GM12892 (cell line): ENCODE results near the gene NRXN2.

ENCODE experiments used
- POLR2A ChIP-seq: IDR thresholded peaks from 2 replicates; pipeline ENCODE4 v1.6.1; 2011; ENCODE audit warnings: low read depth, low read length, control low read depth
- POLR2AphosphoS5 ChIP-seq: IDR thresholded peaks from 2 replicates; pipeline ENCODE4 v1.6.1; 2011; ENCODE audit warnings: low read depth, low read length, control low read depth

DNA sequence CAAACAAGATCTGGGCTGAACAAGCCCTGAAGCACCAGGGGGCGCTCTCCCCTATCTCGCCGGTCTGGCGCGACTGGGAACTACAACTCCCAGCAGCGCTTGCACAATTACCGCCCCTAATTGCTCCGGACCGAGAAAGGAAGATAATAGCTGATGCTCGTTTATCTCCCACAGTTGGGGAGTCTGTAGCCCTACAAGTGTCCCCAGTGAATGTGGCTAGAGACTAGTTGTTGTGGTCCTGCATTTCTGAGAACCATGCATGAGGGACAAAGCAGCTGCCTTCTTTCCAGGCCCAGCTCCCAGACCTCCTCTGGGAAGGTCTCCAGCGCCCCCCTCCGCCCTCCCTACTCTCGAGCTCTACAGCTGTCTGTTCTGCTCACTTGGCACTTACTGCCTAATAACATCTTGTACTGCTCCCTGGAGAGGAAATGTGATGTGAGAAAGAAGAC, 34.4 kb downstream of the NRXN2 start:
- TF ChIP-seq POLR2A (no peak), POLR2AphosphoS5 (no peak)
